K562 (cell line): Measurements from ENCODE around the gene SLC39A7. TPM values are rescaled to one million over a fixed set of nuclear protein-coding genes. Genes with fewer than 3 reads are reported as not detected.
A peak's percentile ranks its signal among the peaks of the same experiment; 100 is the strongest.

Experiments
- ARID2 ChIP-seq: fragments of 450-650 bp; IDR thresholded peaks from 2 replicates; pipeline ENCODE4 v1.6.1; 2017; ENCODE audit warnings: antibody characterized with exemption, mild to moderate bottlenecking
- HNRNPL ChIP-seq: fragments of 200-400 bp; formaldehyde crosslinking; IDR thresholded peaks from 2 replicates; pipeline ENCODE4 v1.6.1; 2017; ENCODE audit warnings: low read depth, mild to moderate bottlenecking, low read length
- MYC ChIP-seq, 2 experiments: fragments of 250-450 bp in 1 of 2; sonication (Bioruptor Pico) in 1 of 2; IDR thresholded peaks; 2 replicates each; pipeline versions ENCODE4 v1.5.1 to v1.6.1; 2012 to 2021; ENCODE audit warnings: low read depth in 2 of 2, borderline replicate concordance in 1 of 2, improper control_type of control experiment in 1 of 2, low read length in 1 of 2, mild to moderate bottlenecking in 1 of 2, moderate library complexity in 1 of 2
- MYNN ChIP-seq, 2 experiments: sonication (generic); formaldehyde crosslinking in 1 of 2; IDR thresholded peaks; 2 replicates each; pipeline versions ENCODE4 v1.5.0 to v1.6.1; 2016 to 2020; ENCODE audit warnings: antibody characterized with exemption in 1 of 2, missing genetic modification reagents in 1 of 2
- NR2F6 ChIP-seq: fragments of 450-650 bp; formaldehyde crosslinking; IDR thresholded peaks from 2 replicates; pipeline ENCODE4 v1.4.0; 2020; ENCODE audit warnings: mild to moderate bottlenecking
- RBM15 ChIP-seq: fragments of 200-400 bp; formaldehyde crosslinking; IDR thresholded peaks from 2 replicates; pipeline ENCODE4 v1.6.1; 2018; ENCODE audit warnings: mild to moderate bottlenecking, low read length, moderate library complexity; ENCODE audit not compliant: insufficient read depth
- SMARCA4 ChIP-seq: fragments of 450-650 bp; IDR thresholded peaks from 2 replicates; pipeline ENCODE4 v1.6.1; 2016
- SMARCB1 ChIP-seq: IDR thresholded peaks from 2 replicates; pipeline ENCODE4 v1.6.1; 2011; ENCODE audit warnings: improper control_type of control experiment, low read depth; ENCODE audit not compliant: insufficient read length
- YBX1 ChIP-seq: fragments of 450-650 bp; IDR thresholded peaks from 2 replicates; pipeline ENCODE4 v1.7.1; 2016; ENCODE audit warnings: mild to moderate bottlenecking
- ZFP1 ChIP-seq: fragments of 450-650 bp; formaldehyde crosslinking; IDR thresholded peaks from 2 replicates; pipeline ENCODE4 v1.4.0; 2020; ENCODE audit warnings: mild to moderate bottlenecking, mixed read lengths
- ZNF140 ChIP-seq: fragments of 250-450 bp; sonication (Bioruptor Pico); IDR thresholded peaks from 2 replicates; pipeline ENCODE4 v1.8.0; 2021; ENCODE audit warnings: moderate library complexity, mild to moderate bottlenecking, inconsistent platforms
- ZNF165 ChIP-seq: fragments of 250-450 bp; sonication (Bioruptor Pico); IDR thresholded peaks from 2 replicates; pipeline ENCODE4 v1.4.0; 2020; ENCODE audit warnings: borderline replicate concordance
- polyA plus RNA-seq, 8 experiments: library from polyadenylated mRNA; depleted of rRNA in 4 of 8; stranded (reverse) in 5 of 8; unstranded in 3 of 8; fragments of >200 nt; fragmentation: Nextera tagmentation in 2 of 8; fragmentation: Illumina TruSeq in 1 of 8; extraction: Ambion mirVana in 2 of 8; extraction: Trizol in 1 of 8; gene quantifications; 2 replicates each; pipeline versions ENCODE4 v1.2.1 to v1.2.3, GENCODE V29; 2011 to 2014; ENCODE audit warnings: inconsistent platforms in 1 of 8, missing spikeins in 1 of 8
- total RNA-seq, 7 experiments: library from RNA; depleted of rRNA in 6 of 7; stranded (reverse); fragments of >200 nt in 6 of 7; fragmentation: Illumina TruSeq in 2 of 7; extraction: Trizol in 2 of 7; gene quantifications; 2 replicates each; pipeline versions ENCODE4 v1.2.1 to v1.2.3, GENCODE V29; 2011 to 2021; ENCODE audit warnings: low replicate concordance in 1 of 7
- TF ChIP-seq, protein P1 (sequence below): fragments of 250-450 bp; sonication (Bioruptor Pico); IDR thresholded peaks from 2 replicates; pipeline ENCODE4 v1.4.0; 2020; ENCODE audit warnings: borderline replicate concordance
- TF ChIP-seq, protein P2 (sequence below): fragments of 250-450 bp; sonication (Bioruptor Pico); IDR thresholded peaks from 2 replicates; pipeline ENCODE4 v1.9.0; 2021; ENCODE audit warnings: mild to moderate bottlenecking
- TF ChIP-seq, protein P3 (sequence below), 2 experiments: fragments of 450-650 bp in 1 of 2; sonication (generic) in 1 of 2; formaldehyde crosslinking; conservative IDR thresholded peaks; 2 replicates each; pipeline versions ENCODE4 v1.4.0 to v1.8.1; 2020 to 2022; ENCODE audit warnings: mild to moderate bottlenecking in 1 of 2, missing genetic modification reagents in 1 of 2
- TF ChIP-seq, protein P4 (sequence below): sonication (generic); formaldehyde crosslinking; IDR thresholded peaks from 2 replicates; pipeline ENCODE4 v1.8.1; 2022; ENCODE audit warnings: missing genetic modification reagents
- TF ChIP-seq, protein P5 (sequence below): fragments of 250-450 bp; sonication (Bioruptor Pico); IDR thresholded peaks from 2 replicates; pipeline ENCODE4 v1.8.0; 2021; ENCODE audit warnings: borderline replicate concordance, mild to moderate bottlenecking, moderate library complexity; ENCODE audit not compliant: poor library complexity, severe bottlenecking
- TF ChIP-seq, protein P6 (sequence below): fragments of 450-650 bp; IDR thresholded peaks from 2 replicates; pipeline ENCODE4 v1.6.1; 2016; ENCODE audit warnings: missing biosample characterization, missing genetic modification characterization
- TF ChIP-seq, protein P7 (sequence below): fragments of 250-450 bp; sonication (Bioruptor Pico); IDR thresholded peaks from 2 replicates; pipeline ENCODE4 v1.4.0; 2020

Gene SLC39A7
- total and polyA plus RNA-seq, 9 of the 15 experiments (the other 6 are each of a cell fraction or from before 2014, with no cell fraction given): 21.7 to 169 (median 121) TPM

DNA sequence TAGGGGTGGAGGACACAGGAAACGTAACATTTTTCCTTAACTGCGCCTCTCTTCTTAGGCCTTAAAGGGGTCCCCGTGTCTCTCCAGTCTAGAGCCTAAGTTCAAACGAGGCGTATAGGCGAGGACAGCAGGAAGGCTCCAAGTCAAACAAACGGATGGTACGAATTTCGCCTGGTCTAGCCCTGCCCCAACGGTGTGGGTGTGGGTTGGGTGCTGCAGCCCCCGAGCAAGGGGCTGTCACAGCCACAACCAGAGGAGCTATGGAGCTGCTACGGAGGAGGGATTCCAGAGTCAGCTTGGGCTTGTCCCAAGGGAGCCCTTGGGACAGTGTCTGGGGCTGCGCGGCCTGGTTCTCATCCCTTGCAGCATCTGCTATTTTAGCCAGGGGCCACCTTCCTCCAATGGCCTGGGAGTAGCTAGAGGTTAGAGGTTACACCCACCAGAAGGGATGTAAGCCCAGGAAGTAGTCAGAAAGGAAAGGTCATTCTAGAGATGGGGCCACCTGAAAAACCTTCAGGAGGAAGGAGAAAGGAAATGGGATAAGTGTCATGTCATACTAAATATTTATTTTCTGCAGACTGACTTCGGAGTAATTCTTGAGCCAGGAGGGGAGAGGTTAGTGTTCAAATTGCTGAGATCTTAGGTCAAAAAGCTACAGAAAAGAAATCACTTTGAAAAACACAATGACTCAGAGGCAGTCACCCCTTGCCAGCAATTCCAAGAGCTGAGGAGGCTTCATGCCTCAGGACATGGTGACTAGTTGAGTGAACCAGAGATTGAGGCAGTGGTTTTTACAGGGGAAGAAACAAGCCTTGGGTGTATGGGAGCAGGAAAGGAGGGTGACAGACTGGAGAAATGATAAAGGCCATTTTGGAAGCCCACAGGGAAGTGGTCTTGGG lies 49.3 kb downstream of the SLC39A7 start (continued):
- TF ChIP-seq, protein P1, sequence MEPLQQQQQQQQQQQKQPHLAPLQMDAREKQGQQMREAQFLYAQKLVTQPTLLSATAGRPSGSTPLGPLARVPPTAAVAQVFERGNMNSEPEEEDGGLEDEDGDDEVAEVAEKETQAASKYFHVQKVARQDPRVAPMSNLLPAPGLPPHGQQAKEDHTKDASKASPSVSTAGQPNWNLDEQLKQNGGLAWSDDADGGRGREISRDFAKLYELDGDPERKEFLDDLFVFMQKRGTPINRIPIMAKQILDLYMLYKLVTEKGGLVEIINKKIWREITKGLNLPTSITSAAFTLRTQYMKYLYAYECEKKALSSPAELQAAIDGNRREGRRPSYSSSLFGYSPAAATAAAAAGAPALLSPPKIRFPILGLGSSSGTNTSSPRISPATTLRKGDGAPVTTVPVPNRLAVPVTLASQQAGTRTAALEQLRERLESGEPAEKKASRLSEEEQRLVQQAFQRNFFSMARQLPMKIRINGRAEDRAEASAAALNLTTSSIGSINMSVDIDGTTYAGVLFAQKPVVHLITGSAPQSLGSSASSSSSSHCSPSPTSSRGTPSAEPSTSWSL (CRISPR knock-in tag): 0 out of 2 replicates have a peak, but pooled peaks have one; percentile 14
- TF ChIP-seq SMARCB1 (no peak), RBM15 (no peak), HNRNPL (no peak), ZNF140 (CRISPR knock-in tag) (no peak), NR2F6 (CRISPR knock-in tag) (0 out of 2 replicates have a peak, but pooled peaks have one; percentile 52), YBX1 (no peak), SMARCA4 (peak; percentile 42; the same call in 1 of the 2 replicates), ZFP1 (no peak), ARID2 (peak; percentile 51; the same call in 1 of the 2 replicates), MYC (IDR thresholded peaks at IDR 0.05; ENCODE audit: low read depth, low read length) (no peak), MYC (CRISPR knock-in tag; IDR thresholded peaks at IDR 0.05; ENCODE audit: borderline replicate concordance, low read depth) (no peak), ZNF165 (CRISPR knock-in tag) (peak; percentile 74; the same call in 1 of the 2 replicates), MYNN (IDR thresholded peaks at IDR 0.05) (no peak), MYNN (CRISPR knock-in tag; IDR thresholded peaks at IDR 0.05) (no peak)
- TF ChIP-seq, protein P2, sequence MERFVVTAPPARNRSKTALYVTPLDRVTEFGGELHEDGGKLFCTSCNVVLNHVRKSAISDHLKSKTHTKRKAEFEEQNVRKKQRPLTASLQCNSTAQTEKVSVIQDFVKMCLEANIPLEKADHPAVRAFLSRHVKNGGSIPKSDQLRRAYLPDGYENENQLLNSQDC (CRISPR knock-in tag): no peak
- TF ChIP-seq, protein P3, sequence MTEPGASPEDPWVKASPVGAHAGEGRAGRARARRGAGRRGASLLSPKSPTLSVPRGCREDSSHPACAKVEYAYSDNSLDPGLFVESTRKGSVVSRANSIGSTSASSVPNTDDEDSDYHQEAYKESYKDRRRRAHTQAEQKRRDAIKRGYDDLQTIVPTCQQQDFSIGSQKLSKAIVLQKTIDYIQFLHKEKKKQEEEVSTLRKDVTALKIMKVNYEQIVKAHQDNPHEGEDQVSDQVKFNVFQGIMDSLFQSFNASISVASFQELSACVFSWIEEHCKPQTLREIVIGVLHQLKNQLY (CRISPR knock-in tag; conservative IDR thresholded peaks at IDR 0.05): peak in 1 of 2 experiments; percentile 89; a peak in 1 of 4 replicates
- TF ChIP-seq, protein P4, sequence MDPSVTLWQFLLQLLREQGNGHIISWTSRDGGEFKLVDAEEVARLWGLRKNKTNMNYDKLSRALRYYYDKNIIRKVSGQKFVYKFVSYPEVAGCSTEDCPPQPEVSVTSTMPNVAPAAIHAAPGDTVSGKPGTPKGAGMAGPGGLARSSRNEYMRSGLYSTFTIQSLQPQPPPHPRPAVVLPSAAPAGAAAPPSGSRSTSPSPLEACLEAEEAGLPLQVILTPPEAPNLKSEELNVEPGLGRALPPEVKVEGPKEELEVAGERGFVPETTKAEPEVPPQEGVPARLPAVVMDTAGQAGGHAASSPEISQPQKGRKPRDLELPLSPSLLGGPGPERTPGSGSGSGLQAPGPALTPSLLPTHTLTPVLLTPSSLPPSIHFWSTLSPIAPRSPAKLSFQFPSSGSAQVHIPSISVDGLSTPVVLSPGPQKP: no peak
- TF ChIP-seq, protein P5, sequence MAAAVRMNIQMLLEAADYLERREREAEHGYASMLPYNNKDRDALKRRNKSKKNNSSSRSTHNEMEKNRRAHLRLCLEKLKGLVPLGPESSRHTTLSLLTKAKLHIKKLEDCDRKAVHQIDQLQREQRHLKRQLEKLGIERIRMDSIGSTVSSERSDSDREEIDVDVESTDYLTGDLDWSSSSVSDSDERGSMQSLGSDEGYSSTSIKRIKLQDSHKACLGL (CRISPR knock-in tag): no peak
- TF ChIP-seq, protein P6, sequence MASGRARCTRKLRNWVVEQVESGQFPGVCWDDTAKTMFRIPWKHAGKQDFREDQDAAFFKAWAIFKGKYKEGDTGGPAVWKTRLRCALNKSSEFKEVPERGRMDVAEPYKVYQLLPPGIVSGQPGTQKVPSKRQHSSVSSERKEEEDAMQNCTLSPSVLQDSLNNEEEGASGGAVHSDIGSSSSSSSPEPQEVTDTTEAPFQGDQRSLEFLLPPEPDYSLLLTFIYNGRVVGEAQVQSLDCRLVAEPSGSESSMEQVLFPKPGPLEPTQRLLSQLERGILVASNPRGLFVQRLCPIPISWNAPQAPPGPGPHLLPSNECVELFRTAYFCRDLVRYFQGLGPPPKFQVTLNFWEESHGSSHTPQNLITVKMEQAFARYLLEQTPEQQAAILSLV (tag): no peak
- TF ChIP-seq, protein P7, sequence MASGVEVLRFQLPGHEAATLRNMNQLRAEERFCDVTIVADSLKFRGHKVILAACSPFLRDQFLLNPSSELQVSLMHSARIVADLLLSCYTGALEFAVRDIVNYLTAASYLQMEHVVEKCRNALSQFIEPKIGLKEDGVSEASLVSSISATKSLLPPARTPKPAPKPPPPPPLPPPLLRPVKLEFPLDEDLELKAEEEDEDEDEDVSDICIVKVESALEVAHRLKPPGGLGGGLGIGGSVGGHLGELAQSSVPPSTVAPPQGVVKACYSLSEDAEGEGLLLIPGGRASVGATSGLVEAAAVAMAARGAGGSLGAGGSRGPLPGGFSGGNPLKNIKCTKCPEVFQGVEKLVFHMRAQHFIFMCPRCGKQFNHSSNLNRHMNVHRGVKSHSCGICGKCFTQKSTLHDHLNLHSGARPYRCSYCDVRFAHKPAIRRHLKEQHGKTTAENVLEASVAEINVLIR: no peak
